ENCODE data around the gene HLX.

The HLX gene

DNA sequence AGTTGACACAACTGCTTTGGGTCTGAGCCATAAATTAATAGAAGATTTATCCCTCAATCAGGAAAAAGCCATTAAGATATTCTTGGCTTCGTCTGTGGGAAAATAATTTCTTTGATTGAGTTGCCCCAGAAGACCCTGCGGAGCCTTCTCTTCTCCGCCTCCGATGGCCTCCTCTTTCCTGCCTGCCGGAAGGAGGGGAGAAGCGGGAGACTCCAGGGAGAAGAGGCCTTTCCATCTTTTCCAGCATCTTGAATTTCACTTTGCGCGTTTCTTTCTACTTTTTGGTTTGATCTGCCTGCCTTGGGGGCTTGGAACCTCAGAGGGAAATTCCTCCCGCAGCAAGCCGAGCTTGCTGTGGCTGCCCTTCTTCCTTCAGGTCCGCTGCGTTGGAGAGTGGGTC is 16.8 kb downstream of the HLX start:
- no peak for DNase-seq (ENCODE audit: low read depth)

DNA sequence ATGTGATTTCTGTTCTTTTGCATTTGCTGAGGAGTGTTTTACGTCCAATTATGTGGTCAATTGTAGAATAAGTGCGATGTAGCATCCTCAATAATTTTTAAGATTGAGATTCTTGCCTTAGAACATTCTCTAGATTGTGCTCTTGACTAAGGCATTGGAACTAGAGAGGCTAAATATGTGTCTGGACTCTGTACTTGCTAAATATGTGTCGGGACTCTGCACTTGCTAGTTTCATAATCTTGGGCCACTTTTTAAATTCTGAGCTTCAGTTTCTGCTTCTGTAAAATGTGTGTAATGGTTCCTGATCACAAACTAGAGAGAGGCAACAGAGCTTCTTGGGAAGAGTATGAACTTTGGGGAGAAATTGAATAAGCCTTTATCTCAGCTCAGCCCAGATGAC is 21.6 kb downstream of the HLX start:
- DNase-seq (ENCODE audit: low read depth) = no peak

- no peak for DNase-seq (ENCODE audit: low read depth)
These were observed 22.6 kb downstream of the HLX start for GRCh38 chr1:220901881-220902280.

- no peak for DNase-seq (ENCODE audit: low read depth)
These were observed 23.7 kb downstream of the HLX start for GRCh38 chr1:220902916-220903315.

GRCh38 chr1:220904876-220905275 is 25.6 kb downstream of the HLX start:
- DNase-seq (ENCODE audit: low read depth) = no peak

GRCh38 chr1:220905650-220906560 is 26.7 kb downstream of the HLX start:
- no peak for DNase-seq (ENCODE audit: low read depth)

DNA sequence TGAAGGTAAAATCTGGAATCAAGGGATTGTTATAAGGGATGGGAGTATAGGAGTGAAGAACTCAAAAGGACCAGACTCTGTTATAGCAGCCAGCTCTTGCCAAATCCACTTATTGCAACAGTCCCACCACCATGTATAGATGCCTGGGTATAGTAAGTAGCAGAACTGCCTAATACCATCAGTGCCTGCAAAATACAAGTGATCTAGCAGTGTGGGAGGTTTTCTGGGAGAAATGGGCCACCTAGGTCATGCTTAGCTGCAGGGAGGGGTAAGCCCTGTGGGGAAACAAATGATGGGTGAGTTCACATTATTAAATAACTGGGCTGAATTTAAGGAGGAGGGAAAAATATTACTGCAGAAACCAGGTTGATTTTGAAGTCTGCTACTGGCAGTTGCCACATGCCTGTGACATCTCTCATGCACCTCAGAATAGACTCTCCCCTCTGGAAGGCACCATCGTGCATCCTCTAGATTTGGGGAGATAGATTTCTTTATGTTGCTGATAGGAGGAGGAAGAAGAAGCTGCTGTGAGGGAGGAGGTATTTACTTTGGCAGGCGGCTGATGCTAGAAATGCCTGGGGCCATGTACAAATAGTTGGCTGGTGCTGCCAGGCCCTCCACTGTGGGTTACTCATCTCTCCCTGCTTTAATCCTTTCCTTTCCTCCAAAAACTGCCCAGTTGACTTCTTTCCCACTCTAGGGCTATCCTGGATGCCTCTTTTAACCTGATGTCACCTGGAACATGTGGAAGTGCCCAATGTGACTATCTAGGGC is 27.5 kb downstream of the HLX start:
- no peak for DNase-seq (ENCODE audit: low read depth)

- DNase-seq (ENCODE audit: low read depth) = no peak
These were observed 29.5 kb downstream of the HLX start for GRCh38 chr1:220908757-220909156.

DNA sequence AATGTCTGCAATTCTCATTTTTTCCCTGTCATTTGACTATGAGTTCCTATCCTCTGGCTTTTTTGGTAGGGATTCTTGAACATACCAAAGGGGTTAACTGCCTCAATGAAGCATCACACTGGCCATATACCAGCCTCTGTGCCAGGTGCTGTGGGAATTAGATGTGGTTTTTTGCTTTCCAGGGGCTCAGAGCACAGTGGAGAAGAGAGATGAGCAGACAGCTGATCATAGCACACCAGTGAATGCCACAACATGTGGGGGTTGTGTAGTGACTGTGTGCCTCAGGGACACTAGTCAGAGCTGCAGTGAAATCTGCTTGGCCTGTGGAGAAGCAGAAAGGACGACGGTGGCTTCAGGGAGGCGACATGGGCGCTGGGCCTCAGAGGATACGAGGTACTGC is 30.8 kb downstream of the HLX start:
- DNase-seq (ENCODE audit: low read depth) = no peak

- no peak for DNase-seq (ENCODE audit: low read depth)
These were observed 35.3 kb downstream of the HLX start for GRCh38 chr1:220914283-220915116.

DNA sequence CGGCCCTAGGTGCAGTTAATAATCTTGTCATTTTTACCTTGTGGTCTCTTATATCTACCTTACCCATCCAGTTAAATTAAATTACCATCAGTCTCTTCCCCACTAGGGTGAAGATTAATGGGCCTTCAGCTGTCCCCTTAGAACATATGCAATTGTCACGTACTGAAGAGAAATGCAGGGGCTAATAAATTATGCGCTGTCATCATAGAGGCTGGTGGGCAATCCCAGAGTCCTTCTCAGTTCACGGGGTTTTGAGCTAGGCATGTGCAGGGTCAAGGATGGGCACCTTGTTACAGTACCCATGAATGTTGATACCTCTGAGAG is 35.8 kb downstream of the HLX start:
- no peak for DNase-seq (ENCODE audit: low read depth)

- no peak for DNase-seq (ENCODE audit: low read depth)
These were observed 36.7 kb downstream of the HLX start for GRCh38 chr1:220915954-220916353.

- no peak for DNase-seq (ENCODE audit: low read depth)
These were observed 37.9 kb downstream of the HLX start for GRCh38 chr1:220917101-220917500.

GRCh38 chr1:220917535-220918209 is 38.4 kb downstream of the HLX start:
- no peak for DNase-seq (ENCODE audit: low read depth)

GRCh38 chr1:220918285-220918951 is 39.2 kb downstream of the HLX start:
- no peak for DNase-seq (ENCODE audit: low read depth)

DNA sequence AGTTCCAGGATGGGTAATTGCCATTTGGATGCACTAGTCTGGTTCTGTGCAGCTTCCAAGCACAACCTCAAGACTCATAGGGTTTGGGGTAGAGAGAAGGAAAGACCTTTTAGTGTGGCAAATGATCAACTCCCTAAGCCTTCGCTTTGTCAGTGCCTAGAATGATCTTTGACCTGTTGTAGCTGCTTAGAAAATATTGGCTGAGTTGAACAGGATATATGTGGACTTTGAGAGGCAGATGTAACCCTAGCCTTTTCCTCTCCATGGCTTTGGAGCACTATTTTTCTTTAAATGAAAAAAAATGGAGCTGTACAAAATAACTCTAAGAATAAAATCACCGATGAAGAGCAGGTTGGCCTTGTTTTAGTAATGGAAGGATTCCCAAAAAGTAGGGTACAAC is 41.7 kb downstream of the HLX start:
- DNase-seq (ENCODE audit: low read depth) = no peak

- DNase-seq (ENCODE audit: low read depth) = no peak
These were observed 42.3 kb downstream of the HLX start for GRCh38 chr1:220921498-220921897.

DNA sequence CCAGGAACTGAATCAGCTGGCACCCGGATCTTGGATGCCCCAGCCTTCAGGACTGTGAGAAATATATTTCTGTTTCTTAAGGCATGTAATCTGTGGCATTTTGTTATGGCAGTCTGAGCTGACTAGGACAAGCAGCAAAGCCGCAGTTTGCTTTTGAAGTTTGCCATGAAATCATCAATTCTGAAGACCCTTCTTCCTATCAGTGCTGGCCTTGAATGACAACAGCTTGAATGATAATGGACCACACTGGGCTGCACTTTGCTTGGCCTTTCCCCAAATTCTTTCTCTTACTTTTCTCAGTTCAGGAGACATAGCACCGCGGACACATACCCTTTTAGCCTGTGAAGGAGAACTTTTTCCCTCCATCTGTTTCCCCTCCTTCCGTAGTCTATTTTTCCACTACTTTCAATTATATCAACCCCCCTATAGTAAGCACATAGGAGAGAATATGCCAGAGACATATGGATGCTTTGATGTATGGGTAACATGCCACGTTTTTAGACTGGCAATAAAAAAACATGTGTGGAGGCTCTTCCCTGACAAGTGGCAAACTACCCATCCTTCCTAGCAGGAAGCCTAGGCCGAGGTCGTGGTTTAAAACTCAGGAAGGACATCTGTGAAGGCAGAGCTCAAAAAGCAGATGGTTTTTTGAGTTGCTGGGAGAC is 42.9 kb downstream of the HLX start:
- DNase-seq (ENCODE audit: low read depth) = no peak

DNA sequence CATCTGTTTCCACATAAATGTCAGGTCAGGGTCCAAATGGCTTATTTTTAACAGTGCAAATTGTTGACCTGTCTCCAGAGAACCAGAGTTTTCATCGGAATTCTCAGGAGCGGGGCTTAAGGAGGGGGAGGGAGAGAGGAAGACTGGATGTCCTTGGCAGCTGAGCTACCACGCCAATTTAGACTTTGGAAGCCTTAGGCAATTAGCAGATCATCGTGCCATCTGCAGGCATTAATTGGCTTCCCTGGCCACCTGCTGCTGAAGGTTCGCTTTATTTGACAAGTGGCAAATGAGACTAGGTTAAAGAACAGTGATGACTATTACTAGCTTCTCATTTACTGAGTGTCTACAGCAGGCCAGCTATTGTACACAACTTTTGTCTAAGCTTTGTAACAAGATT is 43.7 kb downstream of the HLX start:
- no peak for DNase-seq (ENCODE audit: low read depth)

- no peak for DNase-seq (ENCODE audit: low read depth)
These were observed 45.2 kb downstream of the HLX start for GRCh38 chr1:220924331-220924970.

Data from activated T-cell treated with anti-CD3 and anti-CD28 coated beads for 24 hours (primary cell).